ENCODE results near the gene CDKN2A. TPM values are rescaled to one million over a fixed set of nuclear protein-coding genes. Genes with fewer than 3 reads are reported as not detected.

The CDKN2A gene
- total and polyA plus RNA-seq, 2 donors (not counting 3 experiments of a cell fraction or from before 2014, with no cell fraction given), result 8.5 to 10.7 TPM

DNA sequence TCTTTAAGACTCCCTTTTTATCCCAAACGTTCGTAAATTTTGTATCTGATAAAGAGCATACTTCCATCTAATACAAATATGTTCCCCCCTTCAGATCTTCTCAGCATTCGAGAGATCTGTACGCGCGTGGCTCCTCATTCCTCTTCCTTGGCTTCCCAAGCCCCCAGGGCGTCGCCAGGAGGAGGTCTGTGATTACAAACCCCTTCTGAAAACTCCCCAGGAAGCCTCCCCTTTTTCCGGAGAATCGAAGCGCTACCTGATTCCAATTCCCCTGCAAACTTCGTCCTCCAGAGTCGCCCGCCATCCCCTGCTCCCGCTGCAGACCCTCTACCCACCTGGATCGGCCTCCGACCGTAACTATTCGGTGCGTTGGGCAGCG, 19.9 kb downstream of the CDKN2A start:
- no peak overlapping the region for H3K27ac ChIP-seq (ENCODE audit: insufficient read depth, low read depth, low read length)
- no TSS peak for BruUV-seq (replicated peaks)
- FAIRE-seq (no peak), DNase-seq (ENCODE audit: low read depth, low spot score) (peak; percentile 29)
- intact Hi-C loops (cut with micrococcal nuclease), result no loop called here
- H3K9me1 ChIP-seq (replicated peaks; ENCODE audit: control insufficient read depth, extremely low read depth, insufficient read depth, low read length), result no peaks in the 10 kb centered on the region
- H3K27me3 ChIP-seq (ENCODE audit: control insufficient read depth in 2 of 2, insufficient read depth in 2 of 2, low read length in 2 of 2), result peaks cover 77 to 99% of the 10 kb centered on the region in 2 experiments
- H2AFZ ChIP-seq (ENCODE audit: low read depth, low read length), result peak overlapping the region; percentile 48
- no peaks in the 10 kb centered on the region for H3K36me3 ChIP-seq (ENCODE audit: control insufficient read depth in 2 of 2, extremely low read depth in 1 of 2, insufficient read depth in 2 of 2, low read length in 2 of 2)
- no peak overlapping the region for H3K9ac ChIP-seq (replicated peaks; ENCODE audit: extremely low read depth, insufficient read depth, low read length)
- CTCF ChIA-PET, result no interaction called here
- peak overlapping the region; percentile 24 for H3K4me2 ChIP-seq (ENCODE audit: insufficient read depth, low read length)
- dilution Hi-C loops (cut with MboI; ENCODE audit: extremely low pct_ligation_motif_present, low sequenced_read_pairs), result no loop called here
- POLR2A ChIA-PET, result no interaction called here
- H3K9me3 ChIP-seq (replicated peaks; ENCODE audit: control insufficient read depth, insufficient read depth, low read length), result no peaks in the 10 kb centered on the region
- H3K4me1 ChIP-seq (ENCODE audit: control insufficient read depth, extremely low read depth, insufficient read depth, low read length), result peaks cover 19% of the 10 kb centered on the region
- H4K20me1 ChIP-seq (replicated peaks; ENCODE audit: control insufficient read depth, extremely low read depth, insufficient read depth, low read length), result peaks cover 2% of the 10 kb centered on the region
- H3K4me3 ChIP-seq (replicated peaks in 1 of 3; ENCODE audit: insufficient read depth in 1 of 3, low read depth in 1 of 3, low read length in 3 of 3), result peak overlapping the region in 2 of 3 experiments; percentile 31 to 51
- TF ChIP-seq JUN (IDR thresholded peaks at IDR 0.05; ENCODE audit: borderline replicate concordance, insufficient read depth, insufficient read length, low read depth), result no peak
- TF ChIP-seq EZH2 (IDR thresholded peaks at IDR 0.05; ENCODE audit: borderline replicate concordance, low read depth, low read length, severe bottlenecking), result peak; percentile 97
- no peaks in the 10 kb centered on the region for H3K79me2 ChIP-seq (ENCODE audit: control insufficient read depth, insufficient read depth, low read length)

DNA sequence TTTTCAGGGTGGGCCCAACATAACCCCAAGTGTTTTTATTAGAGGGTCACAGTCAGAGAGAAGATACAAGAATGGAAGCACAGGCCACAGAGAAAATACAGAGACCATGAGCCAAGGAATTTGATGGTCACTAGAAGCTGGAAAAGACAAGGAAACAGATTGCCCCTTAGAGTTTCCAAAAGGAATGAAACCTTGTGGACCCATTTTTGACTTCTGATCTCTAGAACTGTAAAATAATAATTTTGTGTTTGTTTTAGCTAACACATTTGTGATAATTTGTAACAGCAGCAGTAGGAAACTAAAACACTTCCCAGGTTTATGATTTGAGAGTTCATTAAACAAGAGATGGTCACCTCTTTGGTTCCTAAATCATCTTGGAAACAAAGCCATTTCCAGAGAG, 21.8 kb downstream of the CDKN2A start:
- intact Hi-C loops (cut with micrococcal nuclease), result no loop called here
- BruUV-seq (replicated peaks), result no TSS peak
- Histone ChIP-seq H4K20me1 (replicated peaks; ENCODE audit: control insufficient read depth, extremely low read depth, insufficient read depth, low read length) (peaks cover 4% of the 10 kb centered on the region), H3K27me3 (ENCODE audit: control insufficient read depth in 2 of 2, insufficient read depth in 2 of 2, low read length in 2 of 2) (peaks cover 82 to 100% of the 10 kb centered on the region in 2 experiments), H3K9ac (replicated peaks; ENCODE audit: extremely low read depth, insufficient read depth, low read length) (no peak overlapping the region), H3K9me3 (replicated peaks; ENCODE audit: control insufficient read depth, insufficient read depth, low read length) (no peaks in the 10 kb centered on the region), H3K4me3 (replicated peaks in 1 of 3; ENCODE audit: insufficient read depth in 1 of 3, low read depth in 1 of 3, low read length in 3 of 3) (no peak overlapping the region), H3K4me2 (ENCODE audit: insufficient read depth, low read length) (no peak overlapping the region), H3K36me3 (ENCODE audit: control insufficient read depth in 2 of 2, extremely low read depth in 1 of 2, insufficient read depth in 2 of 2, low read length in 2 of 2) (no peaks in the 10 kb centered on the region), H2AFZ (ENCODE audit: low read depth, low read length) (no peak overlapping the region), H3K79me2 (ENCODE audit: control insufficient read depth, insufficient read depth, low read length) (no peaks in the 10 kb centered on the region), H3K9me1 (replicated peaks; ENCODE audit: control insufficient read depth, extremely low read depth, insufficient read depth, low read length) (no peaks in the 10 kb centered on the region), H3K4me1 (ENCODE audit: control insufficient read depth, extremely low read depth, insufficient read depth, low read length) (peaks cover 32% of the 10 kb centered on the region), H3K27ac (ENCODE audit: insufficient read depth, low read depth, low read length) (no peak overlapping the region)
- DNase-seq (ENCODE audit: low read depth, low spot score), result no peak
- TF ChIP-seq CTCF (IDR thresholded peaks at IDR 0.05; ENCODE audit: extremely low read depth in 1 of 2, insufficient read depth in 1 of 2, low read depth in 1 of 2, low read length in 2 of 2) (no peak), POLR2AphosphoS5 (IDR thresholded peaks at IDR 0.05; ENCODE audit: insufficient read depth, low read depth, low read length) (no peak), FOS (IDR thresholded peaks at IDR 0.05; ENCODE audit: borderline replicate concordance, insufficient read depth, low read length) (no peak), GATA2 (IDR thresholded peaks at IDR 0.05; ENCODE audit: insufficient read depth, insufficient read length, low read depth, low read length) (no peak), JUN (IDR thresholded peaks at IDR 0.05; ENCODE audit: borderline replicate concordance, insufficient read depth, insufficient read length, low read depth) (no peak), MAX (IDR thresholded peaks at IDR 0.05; ENCODE audit: insufficient read depth, insufficient read length) (no peak), MYC (IDR thresholded peaks at IDR 0.05; ENCODE audit: low read depth, low read length) (no peak), POLR2A (IDR thresholded peaks at IDR 0.05; ENCODE audit: low read depth, low read length) (no peak), EZH2 (IDR thresholded peaks at IDR 0.05; ENCODE audit: borderline replicate concordance, low read depth, low read length, severe bottlenecking) (no peak)
- dilution Hi-C loops (cut with MboI; ENCODE audit: extremely low pct_ligation_motif_present, low sequenced_read_pairs), result no loop called here
- ChIA-PET POLR2A (no interaction called here), CTCF (interaction anchor here (1.5 kb wide), 1 partner anchor 147 kb away, joined by 3 read pairs; no protein-coding TSS in a partner anchor)
- no peak for FAIRE-seq

Data from endothelial cell of umbilical vein (primary cell).